ENCODE measurements around the gene DDX39A. TPM values are rescaled to one million over a fixed set of nuclear protein-coding genes. Genes with fewer than 3 reads are reported as not detected.

DDX39A gene
- total and polyA plus RNA-seq, 2 of the 13 experiments (the other 11 are each of a cell fraction or from before 2014, with no cell fraction given): 34.6 to 90.4 TPM

DNA sequence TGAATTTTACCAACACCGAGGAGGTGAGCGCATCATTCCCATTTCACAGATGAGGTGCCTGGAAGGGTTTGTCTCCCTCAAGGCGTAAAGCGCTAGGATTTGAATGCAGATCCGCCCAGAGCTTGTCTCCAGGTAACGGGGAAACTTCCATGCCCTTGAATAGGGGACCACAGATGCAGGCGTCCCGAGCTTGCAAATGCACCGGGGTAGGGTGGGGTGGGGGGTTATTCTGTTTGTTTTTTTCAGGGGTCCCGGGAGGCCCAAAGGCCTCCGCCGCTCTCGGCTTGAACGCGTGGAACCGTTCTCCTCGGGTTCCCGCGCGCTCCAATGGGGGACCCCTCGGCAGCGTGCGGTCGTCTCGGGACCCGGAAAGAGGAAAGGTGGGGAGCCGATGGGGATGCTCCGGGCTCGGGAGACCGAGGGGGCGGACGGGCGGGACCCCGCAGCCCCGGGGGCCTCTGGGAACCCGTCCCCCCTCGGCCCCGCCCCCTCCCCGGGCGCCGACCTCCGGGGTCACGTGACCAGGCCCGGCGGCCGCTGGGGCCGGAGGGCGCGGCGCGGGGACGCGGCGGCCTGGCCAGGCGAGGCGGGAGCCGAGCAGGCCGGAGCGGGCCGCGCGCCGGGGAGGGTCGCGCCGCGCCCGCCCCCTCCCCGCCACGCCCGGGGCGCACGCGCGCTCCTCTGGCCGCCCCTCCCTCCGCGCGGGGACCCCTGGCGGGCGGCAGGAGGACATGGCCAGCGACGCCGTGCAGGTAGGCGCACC, 13.8 kb upstream of the DDX39A start, which contains the start of gene PKN1 (continued):
- TF ChIP-seq PHF8 (CRISPR knock-in tag; IDR thresholded peaks at IDR 0.05): peak; percentile 72
- TF ChIP-seq RFX5 (IDR thresholded peaks at IDR 0.05; ENCODE audit: low read depth, low read length): no peak
- no peak for TF ChIP-seq ZNF589 (CRISPR knock-in tag; conservative IDR thresholded peaks at IDR 0.05)
- no peak for TF ChIP-seq ZNF274 (CRISPR knock-in tag; IDR thresholded peaks at IDR 0.05)
- no peak for TF ChIP-seq ZNF678 (CRISPR knock-in tag; IDR thresholded peaks at IDR 0.05)
- no peak for TF ChIP-seq ATF1 (CRISPR knock-in tag; IDR thresholded peaks at IDR 0.05)
- TF ChIP-seq ZNF12 (CRISPR knock-in tag; IDR thresholded peaks at IDR 0.05): no peak
- TF ChIP-seq, protein P1, sequence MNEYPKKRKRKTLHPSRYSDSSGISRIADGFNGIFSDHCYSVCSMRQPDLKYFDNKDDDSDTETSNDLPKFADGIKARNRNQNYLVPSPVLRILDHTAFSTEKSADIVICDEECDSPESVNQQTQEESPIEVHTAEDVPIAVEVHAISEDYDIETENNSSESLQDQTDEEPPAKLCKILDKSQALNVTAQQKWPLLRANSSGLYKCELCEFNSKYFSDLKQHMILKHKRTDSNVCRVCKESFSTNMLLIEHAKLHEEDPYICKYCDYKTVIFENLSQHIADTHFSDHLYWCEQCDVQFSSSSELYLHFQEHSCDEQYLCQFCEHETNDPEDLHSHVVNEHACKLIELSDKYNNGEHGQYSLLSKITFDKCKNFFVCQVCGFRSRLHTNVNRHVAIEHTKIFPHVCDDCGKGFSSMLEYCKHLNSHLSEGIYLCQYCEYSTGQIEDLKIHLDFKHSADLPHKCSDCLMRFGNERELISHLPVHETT (CRISPR knock-in tag; conservative IDR thresholded peaks at IDR 0.05): no peak
- no peak for TF ChIP-seq ATAD3A (CRISPR knock-in tag; IDR thresholded peaks at IDR 0.05)
- no peak for TF ChIP-seq NRL (CRISPR knock-in tag; IDR thresholded peaks at IDR 0.05; ENCODE audit: borderline replicate concordance)
- no peak for TF ChIP-seq ZNF335 (CRISPR knock-in tag; IDR thresholded peaks at IDR 0.05)
- TF ChIP-seq ELF1 (CRISPR knock-in tag; IDR thresholded peaks at IDR 0.05): no peak
- no peak for TF ChIP-seq ISX (CRISPR knock-in tag; conservative IDR thresholded peaks at IDR 0.05)
- TF ChIP-seq, protein P2, sequence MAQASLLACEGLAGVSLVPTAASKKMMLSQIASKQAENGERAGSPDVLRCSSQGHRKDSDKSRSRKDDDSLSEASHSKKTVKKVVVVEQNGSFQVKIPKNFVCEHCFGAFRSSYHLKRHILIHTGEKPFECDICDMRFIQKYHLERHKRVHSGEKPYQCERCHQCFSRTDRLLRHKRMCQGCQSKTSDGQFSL (CRISPR knock-in tag; IDR thresholded peaks at IDR 0.05): no peak
- TF ChIP-seq ZFP90 (CRISPR knock-in tag; IDR thresholded peaks at IDR 0.05; ENCODE audit: borderline replicate concordance): no peak
- no peak for TF ChIP-seq ZNF549 (CRISPR knock-in tag; IDR thresholded peaks at IDR 0.05)
- no peak for TF ChIP-seq RARG (CRISPR knock-in tag; IDR thresholded peaks at IDR 0.05; ENCODE audit: low read depth)
- TF ChIP-seq, protein P3, sequence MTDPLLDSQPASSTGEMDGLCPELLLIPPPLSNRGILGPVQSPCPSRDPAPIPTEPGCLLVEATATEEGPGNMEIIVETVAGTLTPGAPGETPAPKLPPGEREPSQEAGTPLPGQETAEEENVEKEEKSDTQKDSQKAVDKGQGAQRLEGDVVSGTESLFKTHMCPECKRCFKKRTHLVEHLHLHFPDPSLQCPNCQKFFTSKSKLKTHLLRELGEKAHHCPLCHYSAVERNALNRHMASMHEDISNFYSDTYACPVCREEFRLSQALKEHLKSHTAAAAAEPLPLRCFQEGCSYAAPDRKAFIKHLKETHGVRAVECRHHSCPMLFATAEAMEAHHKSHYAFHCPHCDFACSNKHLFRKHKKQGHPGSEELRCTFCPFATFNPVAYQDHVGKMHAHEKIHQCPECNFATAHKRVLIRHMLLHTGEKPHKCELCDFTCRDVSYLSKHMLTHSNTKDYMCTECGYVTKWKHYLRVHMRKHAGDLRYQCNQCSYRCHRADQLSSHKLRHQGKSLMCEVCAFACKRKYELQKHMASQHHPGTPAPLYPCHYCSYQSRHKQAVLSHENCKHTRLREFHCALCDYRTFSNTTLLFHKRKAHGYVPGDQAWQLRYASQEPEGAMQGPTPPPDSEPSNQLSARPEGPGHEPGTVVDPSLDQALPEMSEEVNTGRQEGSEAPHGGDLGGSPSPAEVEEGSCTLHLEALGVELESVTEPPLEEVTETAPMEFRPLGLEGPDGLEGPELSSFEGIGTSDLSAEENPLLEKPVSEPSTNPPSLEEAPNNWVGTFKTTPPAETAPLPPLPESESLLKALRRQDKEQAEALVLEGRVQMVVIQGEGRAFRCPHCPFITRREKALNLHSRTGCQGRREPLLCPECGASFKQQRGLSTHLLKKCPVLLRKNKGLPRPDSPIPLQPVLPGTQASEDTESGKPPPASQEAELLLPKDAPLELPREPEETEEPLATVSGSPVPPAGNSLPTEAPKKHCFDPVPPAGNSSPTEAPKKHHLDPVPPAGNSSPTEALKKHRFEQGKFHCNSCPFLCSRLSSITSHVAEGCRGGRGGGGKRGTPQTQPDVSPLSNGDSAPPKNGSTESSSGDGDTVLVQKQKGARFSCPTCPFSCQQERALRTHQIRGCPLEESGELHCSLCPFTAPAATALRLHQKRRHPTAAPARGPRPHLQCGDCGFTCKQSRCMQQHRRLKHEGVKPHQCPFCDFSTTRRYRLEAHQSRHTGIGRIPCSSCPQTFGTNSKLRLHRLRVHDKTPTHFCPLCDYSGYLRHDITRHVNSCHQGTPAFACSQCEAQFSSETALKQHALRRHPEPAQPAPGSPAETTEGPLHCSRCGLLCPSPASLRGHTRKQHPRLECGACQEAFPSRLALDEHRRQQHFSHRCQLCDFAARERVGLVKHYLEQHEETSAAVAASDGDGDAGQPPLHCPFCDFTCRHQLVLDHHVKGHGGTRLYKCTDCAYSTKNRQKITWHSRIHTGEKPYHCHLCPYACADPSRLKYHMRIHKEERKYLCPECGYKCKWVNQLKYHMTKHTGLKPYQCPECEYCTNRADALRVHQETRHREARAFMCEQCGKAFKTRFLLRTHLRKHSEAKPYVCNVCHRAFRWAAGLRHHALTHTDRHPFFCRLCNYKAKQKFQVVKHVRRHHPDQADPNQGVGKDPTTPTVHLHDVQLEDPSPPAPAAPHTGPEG (CRISPR knock-in tag; IDR thresholded peaks at IDR 0.05): no peak
- TF ChIP-seq, protein P4, sequence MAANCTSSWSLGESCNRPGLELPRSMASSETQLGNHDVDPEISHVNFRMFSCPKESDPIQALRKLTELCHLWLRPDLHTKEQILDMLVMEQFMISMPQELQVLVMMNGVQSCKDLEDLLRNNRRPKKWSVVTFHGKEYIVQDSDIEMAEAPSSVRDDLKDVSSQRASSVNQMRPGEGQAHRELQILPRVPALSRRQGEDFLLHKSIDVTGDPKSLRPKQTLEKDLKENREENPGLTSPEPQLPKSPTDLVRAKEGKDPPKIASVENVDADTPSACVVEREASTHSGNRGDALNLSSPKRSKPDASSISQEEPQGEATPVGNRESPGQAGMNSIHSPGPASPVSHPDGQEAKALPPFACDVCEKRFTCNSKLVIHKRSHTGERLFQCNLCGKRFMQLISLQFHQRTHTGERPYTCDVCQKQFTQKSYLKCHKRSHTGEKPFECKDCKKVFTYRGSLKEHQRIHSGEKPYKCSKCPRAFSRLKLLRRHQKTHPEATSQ (CRISPR knock-in tag; IDR thresholded peaks at IDR 0.05; ENCODE audit: borderline replicate concordance): no peak
- peak; percentile 45; the same call in 1 of the 2 replicates for TF ChIP-seq GABPB1 (CRISPR knock-in tag; IDR thresholded peaks at IDR 0.05)
- 0 out of 2 replicates have a peak, but pooled peaks have one; percentile 13 for TF ChIP-seq ZNF331 (CRISPR knock-in tag; IDR thresholded peaks at IDR 0.05)
- 0 out of 2 replicates have a peak, but pooled peaks have one; percentile 18 for TF ChIP-seq ZNF713 (CRISPR knock-in tag; IDR thresholded peaks at IDR 0.05)
